RWPE2 (cell line): ENCODE data around the gene ZNF576.

ENCODE experiments used
- ATAC-seq: fragments of 200-7000 bp; cut with Tn5 transposase; 3 replicates; pipeline ENCODE4 v1.9.1; 2021; ENCODE audit warnings: low read depth
- DNase-seq: peaks from one replicate; pipeline ENCODE4 v3.0.0-alpha.2; 2020; ENCODE audit warnings: low spot score
- H3K27ac ChIP-seq: fragments of 450-650 bp; 2 replicates; pipeline ENCODE4 v1.5.1; 2017; ENCODE audit warnings: mild to moderate bottlenecking; ENCODE audit not compliant: poor library complexity, severe bottlenecking
- H3K27me3 ChIP-seq: fragments of 250-450 bp; sonication (Bioruptor Pico); 2 replicates; pipeline ENCODE4 v1.5.1; 2021; ENCODE audit warnings: mild to moderate bottlenecking, moderate library complexity; ENCODE audit not compliant: insufficient read depth, poor library complexity, severe bottlenecking
- H3K36me3 ChIP-seq: fragments of 250-450 bp; sonication (Bioruptor Pico); 2 replicates; pipeline ENCODE4 v1.5.1; 2020; ENCODE audit warnings: low read depth, mild to moderate bottlenecking, moderate library complexity
- H3K4me1 ChIP-seq: fragments of 250-450 bp; sonication (Bioruptor Pico); 2 replicates; pipeline ENCODE4 v1.5.1; 2021; ENCODE audit warnings: mild to moderate bottlenecking, moderate library complexity; ENCODE audit not compliant: insufficient read depth, poor library complexity, severe bottlenecking
- H3K4me3 ChIP-seq: fragments of 250-450 bp; sonication (Bioruptor Pico); 2 replicates; pipeline ENCODE4 v1.5.1; 2021; ENCODE audit warnings: mild to moderate bottlenecking, moderate library complexity; ENCODE audit not compliant: severe bottlenecking
- H3K9me3 ChIP-seq: fragments of 250-450 bp; sonication (Bioruptor Pico); 2 replicates; pipeline ENCODE4 v1.5.1; 2021; ENCODE audit warnings: mild to moderate bottlenecking, moderate library complexity; ENCODE audit not compliant: severe bottlenecking
- TF ChIP-seq, protein P1 (sequence below): fragments of 450-650 bp; IDR thresholded peaks from one replicate; pipeline ENCODE4 v1.5.1; 2017; ENCODE audit warnings: mild to moderate bottlenecking, moderate library complexity; ENCODE audit not compliant: poor library complexity, severe bottlenecking

The ZNF576 gene

GRCh38 chr19:43620061-43621001 is 23.9 kb downstream of the ZNF576 start:
- ATAC-seq (no peak), DNase-seq (no peak)
- H3K4me3 ChIP-seq: peak overlapping the region; percentile 55
- TF ChIP-seq, protein P1, sequence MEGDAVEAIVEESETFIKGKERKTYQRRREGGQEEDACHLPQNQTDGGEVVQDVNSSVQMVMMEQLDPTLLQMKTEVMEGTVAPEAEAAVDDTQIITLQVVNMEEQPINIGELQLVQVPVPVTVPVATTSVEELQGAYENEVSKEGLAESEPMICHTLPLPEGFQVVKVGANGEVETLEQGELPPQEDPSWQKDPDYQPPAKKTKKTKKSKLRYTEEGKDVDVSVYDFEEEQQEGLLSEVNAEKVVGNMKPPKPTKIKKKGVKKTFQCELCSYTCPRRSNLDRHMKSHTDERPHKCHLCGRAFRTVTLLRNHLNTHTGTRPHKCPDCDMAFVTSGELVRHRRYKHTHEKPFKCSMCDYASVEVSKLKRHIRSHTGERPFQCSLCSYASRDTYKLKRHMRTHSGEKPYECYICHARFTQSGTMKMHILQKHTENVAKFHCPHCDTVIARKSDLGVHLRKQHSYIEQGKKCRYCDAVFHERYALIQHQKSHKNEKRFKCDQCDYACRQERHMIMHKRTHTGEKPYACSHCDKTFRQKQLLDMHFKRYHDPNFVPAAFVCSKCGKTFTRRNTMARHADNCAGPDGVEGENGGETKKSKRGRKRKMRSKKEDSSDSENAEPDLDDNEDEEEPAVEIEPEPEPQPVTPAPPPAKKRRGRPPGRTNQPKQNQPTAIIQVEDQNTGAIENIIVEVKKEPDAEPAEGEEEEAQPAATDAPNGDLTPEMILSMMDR: no peak
- no peaks in the 10 kb centered on the region for H3K9me3 ChIP-seq
- H3K27me3 ChIP-seq: no peaks in the 10 kb centered on the region
- H3K36me3 ChIP-seq: no peaks in the 10 kb centered on the region
- peak overlapping the region; percentile 58 for H3K27ac ChIP-seq
- H3K4me1 ChIP-seq: no peaks in the 10 kb centered on the region

GRCh38 chr19:43622070-43622469 is 25.7 kb downstream of the ZNF576 start:
- TF ChIP-seq, protein P1: no peak
- Histone ChIP-seq H3K4me3 (no peak overlapping the region), H3K4me1 (no peaks in the 10 kb centered on the region), H3K36me3 (no peaks in the 10 kb centered on the region), H3K27me3 (no peaks in the 10 kb centered on the region), H3K9me3 (no peaks in the 10 kb centered on the region), H3K27ac (no peak overlapping the region)
- DNase-seq: no peak
- no peak for ATAC-seq

DNA sequence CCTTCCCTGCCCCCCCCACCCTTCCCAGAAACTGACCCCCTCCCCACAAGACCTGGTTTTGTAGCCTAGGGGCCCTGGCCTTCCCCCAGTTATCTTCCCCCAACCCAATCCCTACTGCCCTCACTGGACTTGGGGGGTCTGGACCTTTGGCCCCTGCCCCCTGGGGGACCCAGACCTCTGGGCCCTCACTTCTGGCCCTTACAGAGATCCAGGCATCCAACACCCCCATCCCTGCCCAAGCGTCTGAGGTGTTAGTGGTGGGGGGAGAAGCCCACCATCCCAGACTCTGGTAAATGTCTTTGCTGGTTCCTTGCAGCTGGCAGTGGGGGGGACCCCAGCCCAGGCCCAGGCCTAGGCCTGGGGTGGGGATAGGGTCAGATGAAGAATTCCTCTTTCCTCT is 26.6 kb downstream of the ZNF576 start:
- no peak for ATAC-seq
- TF ChIP-seq, protein P1: no peak
- DNase-seq: no peak
- H3K36me3 ChIP-seq: no peaks in the 10 kb centered on the region
- no peaks in the 10 kb centered on the region for H3K9me3 ChIP-seq
- H3K27ac ChIP-seq: no peak overlapping the region
- no peaks in the 10 kb centered on the region for H3K27me3 ChIP-seq
- H3K4me1 ChIP-seq: no peaks in the 10 kb centered on the region
- H3K4me3 ChIP-seq: no peak overlapping the region

- TF ChIP-seq, protein P1: no peak
- no peak for ATAC-seq
- no peak for DNase-seq
- Histone ChIP-seq H3K4me3 (no peak overlapping the region), H3K36me3 (no peaks in the 10 kb centered on the region), H3K27me3 (no peaks in the 10 kb centered on the region), H3K9me3 (no peaks in the 10 kb centered on the region), H3K4me1 (no peaks in the 10 kb centered on the region), H3K27ac (no peak overlapping the region)
Observed at GRCh38 chr19:43623889-43624670, 27.7 kb downstream of the ZNF576 start.
